Caco-2 (cell line): Measurements from ENCODE around the gene FAM118B. TPM values are rescaled to one million over a fixed set of nuclear protein-coding genes. Genes with fewer than 3 reads are reported as not detected.
"Not testable (repeated sequence)": the region's sequence is repeated elsewhere in the genome, so short reads cannot be mapped to it uniquely, and the experiment has no call there.

Experiments used
- BruUV-seq: library from RNA; stranded (reverse); fragments of 400-500 nt; replicated peaks from 2 replicates; lab custom pipeline; 2021; lab: Mats Ljungman, UMichigan
- CTCF ChIA-PET: fragments of 300-600 bp; sonication (Branson Sonifier 250); formaldehyde crosslinking; loops from one replicate; lab custom pipeline; 2022; ENCODE audit warnings: antibody characterized with exemption; lab: Charles Lee
- POLR2A ChIA-PET: fragments of 300-600 bp; sonication (Branson Sonifier 250); formaldehyde crosslinking; loops from one replicate; lab custom pipeline; 2022; ENCODE audit warnings: antibody characterized with exemption; lab: Charles Lee
- DNase-seq, 2 experiments: peaks; one replicate each; pipeline versions ENCODE4 v3.0.0 to v3.0.0-alpha.2; 2020 to 2022
- H3K27me3 ChIP-seq: replicated peaks from 2 replicates; pipeline ENCODE4 v1.6.0; 2011; ENCODE audit warnings: low read length; ENCODE audit not compliant: control insufficient read depth, insufficient read depth
- H3K36me3 ChIP-seq: 2 replicates; pipeline ENCODE4 v1.5.1; 2011; ENCODE audit warnings: low read length; ENCODE audit not compliant: control insufficient read depth, insufficient read depth
- H3K4me1 ChIP-seq: fragments of 250-450 bp; sonication (Bioruptor Pico); 2 replicates; pipeline ENCODE4 v1.5.1; 2020; ENCODE audit warnings: mild to moderate bottlenecking
- H3K4me3 ChIP-seq: 2 replicates; pipeline ENCODE4 v1.5.1; 2011; ENCODE audit warnings: low read depth, mild to moderate bottlenecking, control low read depth, low read length
- H3K9me3 ChIP-seq: fragments of 250-450 bp; sonication (Bioruptor Pico); 2 replicates; pipeline ENCODE4 v1.5.1; 2020; ENCODE audit warnings: mild to moderate bottlenecking, moderate library complexity
- H3K27ac Mint-ChIP-seq: one replicate; pipeline ENCODE4 v1.8.0; 2022; ENCODE audit warnings: mixed read lengths; ENCODE audit not compliant: unreplicated experiment
- H3K27me3 Mint-ChIP-seq: one replicate; pipeline ENCODE4 v1.8.0; 2022; ENCODE audit warnings: mixed read lengths; ENCODE audit not compliant: insufficient read depth, unreplicated experiment
- H3K36me3 Mint-ChIP-seq: one replicate; pipeline ENCODE4 v1.8.0; 2022; ENCODE audit warnings: mild to moderate bottlenecking, mixed read lengths; ENCODE audit not compliant: insufficient read depth, unreplicated experiment
- H3K4me1 Mint-ChIP-seq: one replicate; pipeline ENCODE4 v1.8.0; 2022; ENCODE audit warnings: low read depth, mixed read lengths; ENCODE audit not compliant: unreplicated experiment
- H3K4me3 Mint-ChIP-seq: one replicate; pipeline ENCODE4 v1.8.0; 2022; ENCODE audit warnings: mild to moderate bottlenecking, moderate library complexity, mixed read lengths; ENCODE audit not compliant: unreplicated experiment
- H3K9me3 Mint-ChIP-seq: one replicate; pipeline ENCODE4 v1.8.0; 2022; ENCODE audit warnings: mixed read lengths; ENCODE audit not compliant: unreplicated experiment
- CTCF ChIP-seq, 2 experiments: fragments of 200-600 bp in 1 of 2; IDR thresholded peaks; 1 replicate in 1 of 2; 2 replicates in 1 of 2; pipeline versions ENCODE4 v1.5.1 to v1.8.0; 2011 to 2022; ENCODE audit warnings: antibody characterized with exemption in 1 of 2, control low read depth in 1 of 2, inconsistent platforms in 1 of 2, low read depth in 1 of 2, low read length in 1 of 2, mild to moderate bottlenecking in 1 of 2, moderate library complexity in 1 of 2; ENCODE audit not compliant: insufficient read depth in 1 of 2, severe bottlenecking in 1 of 2, unreplicated experiment in 1 of 2
- intact Hi-C: fragments of 100-400 bp; cut with micrococcal nuclease; formaldehyde crosslinking; loops from one replicate; pipeline ENCODE4 v1.10.0; 2022; ENCODE audit not compliant: unreplicated experiment
- total RNA-seq: library from RNA; stranded (reverse); gene quantifications from 2 replicates; pipeline ENCODE4 v1.2.3, GENCODE V29; 2022

Gene FAM118B
- total RNA-seq, 1 experiment from 2014 or later = 36.5 TPM

- peaks cover 12% of the 10 kb centered on the region for H3K4me1 Mint-ChIP-seq
- Histone ChIP-seq H3K27me3 (no peaks in the 10 kb centered on the region), H3K4me1 (0 out of 2 replicates have a peak, but pooled peaks cover 4% of the 10 kb centered on the region), H3K4me3 (no peak overlapping the region), H3K36me3 (no peaks in the 10 kb centered on the region), H3K9me3 (no peaks in the 10 kb centered on the region)
- intact Hi-C loops = no loop called here
- H3K27ac Mint-ChIP-seq = no peak overlapping the region
- H3K9me3 Mint-ChIP-seq = no peaks in the 10 kb centered on the region
- H3K36me3 Mint-ChIP-seq = peaks cover 23% of the 10 kb centered on the region
- H3K4me3 Mint-ChIP-seq = no peak overlapping the region
- no peak for DNase-seq
- POLR2A ChIA-PET = no interaction called here
- no TSS peak for BruUV-seq
- CTCF ChIA-PET = interaction anchor here (1.0 to 1.2 kb wide), 2 partner anchors 51 to 172 kb away, joined by 3 to 11 read pairs; no protein-coding TSS in a partner anchor
- TF ChIP-seq CTCF (IDR thresholded peaks at IDR 0.05; ENCODE audit: insufficient read depth in 1 of 2, low read depth in 1 of 2, low read length in 1 of 2, severe bottlenecking in 1 of 2, unreplicated experiment in 1 of 2) = no peak
- H3K27me3 Mint-ChIP-seq = no peaks in the 10 kb centered on the region
Measured at GRCh38 chr11:126308271-126308671, 96.7 kb downstream of the FAM118B start.

GRCh38 chr11:126308771-126309170 is 97.2 kb downstream of the FAM118B start:
- Mint-ChIP-seq H3K4me1 (peaks cover 12% of the 10 kb centered on the region), H3K36me3 (peaks cover 18% of the 10 kb centered on the region)
- H3K36me3 ChIP-seq, BruUV-seq, intact Hi-C loops, H3K9me3 ChIP-seq, H3K4me3 Mint-ChIP-seq, H3K4me1 ChIP-seq, POLR2A ChIA-PET, H3K9me3 Mint-ChIP-seq, H3K27me3 Mint-ChIP-seq, H3K4me3 ChIP-seq, DNase-seq, H3K27ac Mint-ChIP-seq, H3K27me3 ChIP-seq: not testable (repeated sequence)
- CTCF ChIA-PET = interaction anchor here (0.7 kb wide), 2 partner anchors 140 to 172 kb away, joined by 3 to 6 read pairs; no protein-coding TSS in a partner anchor

- Mint-ChIP-seq H3K4me1 (no peaks in the 10 kb centered on the region), H3K27ac (no peak overlapping the region), H3K4me3 (no peak overlapping the region), H3K36me3 (peaks cover 10% of the 10 kb centered on the region), H3K9me3 (no peaks in the 10 kb centered on the region), H3K27me3 (no peaks in the 10 kb centered on the region)
- H3K27me3 ChIP-seq = no peaks in the 10 kb centered on the region
- H3K9me3 ChIP-seq = no peaks in the 10 kb centered on the region
- TF ChIP-seq CTCF (IDR thresholded peaks at IDR 0.05; ENCODE audit: insufficient read depth in 1 of 2, low read depth in 1 of 2, low read length in 1 of 2, severe bottlenecking in 1 of 2, unreplicated experiment in 1 of 2) = peak; percentile 89 to 99
- no TSS peak for BruUV-seq
- no peaks in the 10 kb centered on the region for H3K36me3 ChIP-seq
- intact Hi-C loops = loop anchor here (1.0 to 10.0 kb wide), 6 partner anchors 44 to 294 kb away; partner anchors contain the start of gene ST3GAL4
- no peaks in the 10 kb centered on the region for H3K4me1 ChIP-seq
- DNase-seq = peak; percentile 81 to 86
- CTCF ChIA-PET = interaction anchor here (0.6 to 2.7 kb wide), 19 partner anchors 10 to 763 kb away, joined by 3 to 68 read pairs (median 3); partner anchors contain the start of gene ST3GAL4
- H3K4me3 ChIP-seq = no peak overlapping the region
- POLR2A ChIA-PET = interaction anchor here (0.6 kb wide), 1 partner anchor 49 kb away, joined by 3 read pairs; no protein-coding TSS in a partner anchor
Measured at GRCh38 chr11:126310200-126310991, 98.8 kb downstream of the FAM118B start.
